Measurements from ENCODE around the gene DHRS3. TPM values are rescaled to one million over a fixed set of nuclear protein-coding genes. Genes with fewer than 3 reads are reported as not detected.

DHRS3 gene
- total RNA-seq, 1 experiment from 2014 or later = 37.7 TPM

DNA sequence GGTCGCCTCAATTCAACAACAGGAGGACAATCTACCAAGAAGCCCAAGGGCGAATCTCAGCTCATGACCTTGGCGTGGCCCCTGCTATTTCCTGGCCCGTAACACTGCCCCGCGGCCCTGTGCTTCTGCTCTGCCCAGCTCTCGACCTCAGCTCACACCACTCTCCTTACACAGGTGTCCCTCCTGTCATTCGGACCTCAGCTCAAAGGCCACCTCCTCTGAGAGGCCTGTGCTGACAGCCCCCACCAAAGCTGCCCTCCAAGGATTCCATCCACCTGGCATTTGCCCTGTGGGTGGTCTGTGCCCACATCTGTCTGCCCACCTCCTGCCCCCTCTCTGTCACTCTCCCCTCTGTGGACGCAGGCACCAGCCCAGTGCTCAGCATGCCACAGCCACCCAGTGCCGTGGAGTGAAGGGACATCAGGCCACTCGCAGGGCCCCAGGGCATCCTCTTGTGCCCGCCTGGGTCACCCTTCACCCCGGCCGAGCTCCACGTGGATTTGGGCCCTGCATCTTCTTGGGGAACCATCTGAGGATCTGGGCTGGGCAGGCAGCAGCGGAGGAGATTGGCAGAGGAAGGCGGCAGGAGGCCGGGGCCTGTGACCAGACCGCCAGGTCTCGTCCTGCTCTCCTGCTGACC, 70.3 kb downstream of the DHRS3 start:
- 0 out of 2 replicates have a peak overlapping the region, but pooled peaks have one; percentile 19 for H3K27ac Mint-ChIP-seq
- H3K4me1 Mint-ChIP-seq = peaks cover 16% of the 10 kb centered on the region
- DNase-seq (ENCODE audit: low spot score) (peak; percentile 4), ATAC-seq (no peak)
- TF ChIP-seq TEAD4 (CRISPR knock-in tag; IDR thresholded peaks at IDR 0.05) = no peak
- CTCF ChIA-PET = interaction anchor here (1.1 kb wide), 1 partner anchor 82 kb away, joined by 4 read pairs; no protein-coding TSS in a partner anchor
- no peaks in the 10 kb centered on the region for H3K27me3 Mint-ChIP-seq (ENCODE audit: low read depth)
- POLR2A ChIA-PET = no interaction called here
- no peak overlapping the region for H3K4me3 Mint-ChIP-seq
- no peaks in the 10 kb centered on the region for H3K9me3 Mint-ChIP-seq
- H3K36me3 Mint-ChIP-seq = no peaks in the 10 kb centered on the region

DNA sequence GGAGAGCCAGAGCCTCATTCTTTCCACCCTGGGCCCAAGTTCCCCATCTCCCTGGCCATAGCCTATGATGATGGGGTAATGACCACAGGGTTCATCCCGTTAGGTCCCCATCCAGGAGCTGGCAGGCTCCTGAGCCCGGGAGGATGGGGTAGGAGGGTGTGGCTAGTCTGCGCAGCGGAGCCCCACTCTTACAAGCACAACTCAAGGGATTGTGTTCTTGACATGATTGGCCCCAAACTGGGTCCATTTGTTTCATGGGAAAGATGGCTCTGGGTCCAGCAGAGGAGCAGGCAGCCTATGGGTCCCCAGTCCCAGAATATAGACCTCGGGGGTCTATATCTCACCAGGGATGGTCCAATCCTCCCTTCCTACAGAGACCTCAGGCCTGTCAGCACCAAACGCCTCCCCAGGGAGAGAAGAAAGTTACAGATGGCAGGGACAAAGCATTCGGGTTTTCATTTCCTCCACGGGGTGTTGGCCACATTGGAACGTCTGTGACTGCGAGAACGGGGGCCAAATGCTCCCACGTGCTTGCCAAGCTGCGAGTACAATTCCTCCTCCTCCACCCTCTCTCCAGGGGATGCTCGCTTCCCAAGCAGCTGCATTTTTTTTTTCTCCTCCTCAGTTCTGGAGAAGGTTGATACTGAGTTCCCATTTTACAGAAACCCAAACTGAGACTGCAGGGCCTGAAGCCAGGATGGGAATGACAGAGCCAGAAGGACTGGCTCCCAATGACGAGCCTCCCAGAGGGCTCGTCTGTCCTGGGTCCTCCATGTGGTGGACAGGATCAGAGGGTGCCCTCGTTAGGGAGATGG, 71.0 kb downstream of the DHRS3 start:
- H3K4me3 Mint-ChIP-seq = no peak overlapping the region
- no peak overlapping the region for H3K27ac Mint-ChIP-seq
- CTCF ChIA-PET = interaction anchor here (0.5 to 1.1 kb wide), 2 partner anchors 83 to 1270 kb away, joined by 4 read pairs; no protein-coding TSS in a partner anchor
- H3K36me3 Mint-ChIP-seq = no peaks in the 10 kb centered on the region
- H3K4me1 Mint-ChIP-seq = peaks cover 20% of the 10 kb centered on the region
- TF ChIP-seq ATF1 (CRISPR knock-in tag; IDR thresholded peaks at IDR 0.05) (no peak), TEAD1 (CRISPR knock-in tag; IDR thresholded peaks at IDR 0.05) (no peak), HMGA2 (CRISPR knock-in tag; IDR thresholded peaks at IDR 0.05) (no peak), GRHL2 (CRISPR knock-in tag; IDR thresholded peaks at IDR 0.05; ENCODE audit: insufficient replicate concordance, severe bottlenecking) (no peak), FOXJ3 (CRISPR knock-in tag; IDR thresholded peaks at IDR 0.05; ENCODE audit: borderline replicate concordance) (no peak), GABPB1 (CRISPR knock-in tag; IDR thresholded peaks at IDR 0.05) (no peak), NR1H2 (CRISPR knock-in tag; IDR thresholded peaks at IDR 0.05) (no peak)
- TF ChIP-seq, protein P1, sequence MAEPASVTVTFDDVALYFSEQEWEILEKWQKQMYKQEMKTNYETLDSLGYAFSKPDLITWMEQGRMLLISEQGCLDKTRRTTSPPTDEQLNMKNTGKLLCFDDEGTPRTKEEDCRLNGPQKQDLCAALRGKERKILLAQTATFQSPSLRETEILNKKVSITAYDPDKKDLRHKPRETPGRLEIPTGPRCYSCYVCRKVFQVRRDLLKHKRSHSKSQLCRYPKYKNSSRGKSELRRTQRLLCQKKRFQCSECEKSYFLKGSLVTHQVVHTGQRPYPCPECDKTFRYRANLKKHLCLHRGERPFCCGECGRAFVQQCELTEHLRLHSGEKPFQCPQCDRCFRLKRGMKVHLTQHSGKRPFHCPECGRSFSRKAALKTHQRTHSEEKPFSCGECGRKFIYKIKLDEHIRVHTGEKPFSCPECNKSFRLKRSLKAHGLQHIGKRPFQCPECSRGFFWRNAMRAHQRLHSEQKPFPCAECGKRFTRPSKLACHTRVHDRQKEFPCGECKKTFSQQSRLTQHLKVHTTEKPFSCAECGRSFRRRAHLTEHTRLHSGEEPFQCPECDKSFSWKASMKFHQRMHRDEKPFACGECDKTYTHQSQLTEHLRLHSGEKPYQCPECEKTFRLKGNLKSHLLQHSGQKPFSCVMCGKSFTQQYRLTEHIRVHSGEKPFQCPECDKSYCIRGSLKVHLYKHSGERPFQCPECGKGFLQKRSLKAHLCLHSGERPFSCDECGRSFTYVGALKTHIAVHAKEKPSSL (CRISPR knock-in tag; conservative IDR thresholded peaks at IDR 0.05) = no peak
- TF ChIP-seq, protein P2, sequence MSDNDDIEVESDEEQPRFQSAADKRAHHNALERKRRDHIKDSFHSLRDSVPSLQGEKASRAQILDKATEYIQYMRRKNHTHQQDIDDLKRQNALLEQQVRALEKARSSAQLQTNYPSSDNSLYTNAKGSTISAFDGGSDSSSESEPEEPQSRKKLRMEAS (CRISPR knock-in tag; IDR thresholded peaks at IDR 0.05) = no peak
- TF ChIP-seq, protein P3, sequence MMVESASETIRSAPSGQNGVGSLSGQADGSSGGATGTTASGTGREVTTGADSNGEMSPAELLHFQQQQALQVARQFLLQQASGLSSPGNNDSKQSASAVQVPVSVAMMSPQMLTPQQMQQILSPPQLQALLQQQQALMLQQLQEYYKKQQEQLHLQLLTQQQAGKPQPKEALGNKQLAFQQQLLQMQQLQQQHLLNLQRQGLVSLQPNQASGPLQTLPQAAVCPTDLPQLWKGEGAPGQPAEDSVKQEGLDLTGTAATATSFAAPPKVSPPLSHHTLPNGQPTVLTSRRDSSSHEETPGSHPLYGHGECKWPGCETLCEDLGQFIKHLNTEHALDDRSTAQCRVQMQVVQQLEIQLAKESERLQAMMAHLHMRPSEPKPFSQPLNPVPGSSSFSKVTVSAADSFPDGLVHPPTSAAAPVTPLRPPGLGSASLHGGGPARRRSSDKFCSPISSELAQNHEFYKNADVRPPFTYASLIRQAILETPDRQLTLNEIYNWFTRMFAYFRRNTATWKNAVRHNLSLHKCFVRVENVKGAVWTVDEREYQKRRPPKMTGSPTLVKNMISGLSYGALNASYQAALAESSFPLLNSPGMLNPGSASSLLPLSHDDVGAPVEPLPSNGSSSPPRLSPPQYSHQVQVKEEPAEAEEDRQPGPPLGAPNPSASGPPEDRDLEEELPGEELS (CRISPR knock-in tag; IDR thresholded peaks at IDR 0.05) = no peak
- TF ChIP-seq, protein P4, sequence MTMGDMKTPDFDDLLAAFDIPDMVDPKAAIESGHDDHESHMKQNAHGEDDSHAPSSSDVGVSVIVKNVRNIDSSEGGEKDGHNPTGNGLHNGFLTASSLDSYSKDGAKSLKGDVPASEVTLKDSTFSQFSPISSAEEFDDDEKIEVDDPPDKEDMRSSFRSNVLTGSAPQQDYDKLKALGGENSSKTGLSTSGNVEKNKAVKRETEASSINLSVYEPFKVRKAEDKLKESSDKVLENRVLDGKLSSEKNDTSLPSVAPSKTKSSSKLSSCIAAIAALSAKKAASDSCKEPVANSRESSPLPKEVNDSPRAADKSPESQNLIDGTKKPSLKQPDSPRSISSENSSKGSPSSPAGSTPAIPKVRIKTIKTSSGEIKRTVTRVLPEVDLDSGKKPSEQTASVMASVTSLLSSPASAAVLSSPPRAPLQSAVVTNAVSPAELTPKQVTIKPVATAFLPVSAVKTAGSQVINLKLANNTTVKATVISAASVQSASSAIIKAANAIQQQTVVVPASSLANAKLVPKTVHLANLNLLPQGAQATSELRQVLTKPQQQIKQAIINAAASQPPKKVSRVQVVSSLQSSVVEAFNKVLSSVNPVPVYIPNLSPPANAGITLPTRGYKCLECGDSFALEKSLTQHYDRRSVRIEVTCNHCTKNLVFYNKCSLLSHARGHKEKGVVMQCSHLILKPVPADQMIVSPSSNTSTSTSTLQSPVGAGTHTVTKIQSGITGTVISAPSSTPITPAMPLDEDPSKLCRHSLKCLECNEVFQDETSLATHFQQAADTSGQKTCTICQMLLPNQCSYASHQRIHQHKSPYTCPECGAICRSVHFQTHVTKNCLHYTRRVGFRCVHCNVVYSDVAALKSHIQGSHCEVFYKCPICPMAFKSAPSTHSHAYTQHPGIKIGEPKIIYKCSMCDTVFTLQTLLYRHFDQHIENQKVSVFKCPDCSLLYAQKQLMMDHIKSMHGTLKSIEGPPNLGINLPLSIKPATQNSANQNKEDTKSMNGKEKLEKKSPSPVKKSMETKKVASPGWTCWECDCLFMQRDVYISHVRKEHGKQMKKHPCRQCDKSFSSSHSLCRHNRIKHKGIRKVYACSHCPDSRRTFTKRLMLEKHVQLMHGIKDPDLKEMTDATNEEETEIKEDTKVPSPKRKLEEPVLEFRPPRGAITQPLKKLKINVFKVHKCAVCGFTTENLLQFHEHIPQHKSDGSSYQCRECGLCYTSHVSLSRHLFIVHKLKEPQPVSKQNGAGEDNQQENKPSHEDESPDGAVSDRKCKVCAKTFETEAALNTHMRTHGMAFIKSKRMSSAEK (CRISPR knock-in tag; IDR thresholded peaks at IDR 0.05; ENCODE audit: borderline replicate concordance) = no peak
- ATAC-seq (no peak), DNase-seq (ENCODE audit: low spot score) (no peak)
- no peaks in the 10 kb centered on the region for H3K9me3 Mint-ChIP-seq
- POLR2A ChIA-PET = no interaction called here
- peaks cover 3% of the 10 kb centered on the region; the same call in 1 of the 2 replicates for H3K27me3 Mint-ChIP-seq (ENCODE audit: low read depth)

Data from WTC11 (cell line).